ENCODE data around the gene TMEM19. TPM values are rescaled to one million over a fixed set of nuclear protein-coding genes. Genes with fewer than 3 reads are reported as not detected.
A peak's percentile ranks its signal among the peaks of the same experiment; 100 is the strongest.

Gene TMEM19
- total and polyA plus RNA-seq, 2 of the 8 experiments (the other 6 are each of a cell fraction or from before 2014, with no cell fraction given) = 12.6 to 19.1 TPM

GRCh38 chr12:71664411-71665089 lies 21.3 kb upstream of the TMEM19 start (continued):
- TF ChIP-seq ATF2 (IDR thresholded peaks at IDR 0.05; ENCODE audit: low read length) = no peak
- TF ChIP-seq, protein P1, sequence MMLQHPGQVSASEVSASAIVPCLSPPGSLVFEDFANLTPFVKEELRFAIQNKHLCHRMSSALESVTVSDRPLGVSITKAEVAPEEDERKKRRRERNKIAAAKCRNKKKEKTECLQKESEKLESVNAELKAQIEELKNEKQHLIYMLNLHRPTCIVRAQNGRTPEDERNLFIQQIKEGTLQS (IDR thresholded peaks at IDR 0.05; ENCODE audit: insufficient read depth, low read depth, low read length) = no peak
- TF ChIP-seq BRCA1 (IDR thresholded peaks at IDR 0.05; ENCODE audit: low read depth, low read length) = no peak
- TF ChIP-seq BACH1 (IDR thresholded peaks at IDR 0.05; ENCODE audit: low read length) = peak; percentile 53; the same call in 1 of the 2 replicates
- TF ChIP-seq CBX5 (IDR thresholded peaks at IDR 0.05; ENCODE audit: low read depth, low read length) = no peak
- peak; percentile 65; the same call in 1 of the 2 replicates for TF ChIP-seq PHF8 (conservative IDR thresholded peaks at IDR 0.05; ENCODE audit: low read depth, low read length)
- 0 out of 4 replicates have a peak, but pooled peaks of 1 of the 2 experiments have one; percentile 43 for TF ChIP-seq HDAC2 (IDR thresholded peaks at IDR 0.05; ENCODE audit: borderline replicate concordance in 1 of 2, low read depth in 2 of 2, low read length in 2 of 2)
- TF ChIP-seq NRF1 (IDR thresholded peaks at IDR 0.05; ENCODE audit: low read depth, low read length) = no peak
- TF ChIP-seq POLR2A (IDR thresholded peaks at IDR 0.05; ENCODE audit: control extremely low read depth in 1 of 2, low read depth in 2 of 2, low read length in 2 of 2) = peak in 1 of 2 experiments; percentile 15; a peak in 1 of 3 replicates
- TF ChIP-seq GTF2F1 (IDR thresholded peaks at IDR 0.05; ENCODE audit: borderline replicate concordance, low read depth, low read length) = 0 out of 2 replicates have a peak, but pooled peaks have one; percentile 47
- TF ChIP-seq CHD2 (IDR thresholded peaks at IDR 0.05; ENCODE audit: low read length) = no peak
- TF ChIP-seq JUN (IDR thresholded peaks at IDR 0.05; ENCODE audit: low read depth, low read length) = no peak
- no peak for TF ChIP-seq E2F6 (IDR thresholded peaks at IDR 0.05)
- no peak for TF ChIP-seq SIX5 (IDR thresholded peaks at IDR 0.05; ENCODE audit: low read depth, low read length)
- TF ChIP-seq ZNF274 (IDR thresholded peaks at IDR 0.05; ENCODE audit: borderline replicate concordance, extremely low read depth, low read length) = no peak
- TF ChIP-seq RXRA (IDR thresholded peaks at IDR 0.05; ENCODE audit: insufficient read depth, low read depth, low read length) = no peak
- TF ChIP-seq SRF (IDR thresholded peaks at IDR 0.05; ENCODE audit: low read depth, low read length) = no peak
- TF ChIP-seq SP4 (IDR thresholded peaks at IDR 0.05; ENCODE audit: low read length) = no peak
- TF ChIP-seq FOSL1 (IDR thresholded peaks at IDR 0.05; ENCODE audit: insufficient read depth, low read depth, low read length) = no peak
- TF ChIP-seq TAF7 (optimal IDR thresholded peaks at IDR 0.05; ENCODE audit: borderline replicate concordance, low read depth, low read length) = peak; percentile 11
- TF ChIP-seq JUND (IDR thresholded peaks at IDR 0.05; ENCODE audit: low read length) = no peak
- no peak; the same call in 1 of the 2 replicates for TF ChIP-seq TAF1 (IDR thresholded peaks at IDR 0.05; ENCODE audit: low read depth, low read length)

All from H1 (cell line).